ENCODE results near the gene GNG13. TPM values are rescaled to one million over a fixed set of nuclear protein-coding genes. Genes with fewer than 3 reads are reported as not detected.

The GNG13 gene
- total and polyA plus RNA-seq, 2 of the 4 experiments (the other 2 are of a cell fraction) = not detected

DNA sequence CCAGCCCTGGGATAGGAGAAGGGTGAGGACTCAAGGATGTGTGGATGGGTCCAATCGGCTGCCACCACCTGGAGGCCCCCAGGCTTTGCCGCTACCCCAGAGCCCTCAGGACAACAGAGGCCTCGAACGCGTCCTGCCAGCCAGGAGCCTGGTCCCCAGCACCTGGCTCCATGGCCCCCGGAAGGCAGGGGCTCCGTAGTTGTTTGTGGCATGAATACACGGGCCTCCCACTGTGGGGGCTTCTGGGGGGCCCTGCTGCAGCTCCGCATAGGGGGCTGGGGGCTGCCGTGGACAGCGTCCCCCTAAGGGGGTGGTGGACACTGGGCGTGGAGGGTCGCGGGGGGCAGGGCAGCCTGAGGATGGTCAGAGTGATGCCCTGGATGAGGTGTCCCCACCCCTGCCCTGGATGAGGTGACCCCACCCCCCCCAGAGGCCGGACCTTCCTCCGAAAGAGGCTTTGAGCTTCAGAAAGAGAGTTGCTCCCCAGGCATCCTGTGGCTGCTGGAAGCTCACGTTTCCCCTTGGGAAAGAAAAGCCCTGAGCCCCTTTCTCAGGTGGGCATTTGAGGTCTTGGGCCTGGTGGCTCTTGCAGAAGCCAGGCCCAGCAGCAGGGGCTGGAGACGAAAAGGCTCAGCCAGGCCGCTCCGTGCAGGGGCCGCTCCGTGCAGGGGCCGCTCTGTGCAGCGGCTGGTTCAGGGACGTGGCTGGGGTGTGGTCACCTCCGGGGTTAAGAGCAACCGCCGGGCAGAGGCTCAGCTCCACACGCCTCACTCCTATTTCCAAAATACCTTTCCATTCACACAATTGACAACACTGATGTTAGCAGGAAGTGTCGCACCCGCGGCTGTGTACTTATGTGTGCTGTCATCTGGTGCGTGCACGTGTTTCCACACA is 40.3 kb upstream of the GNG13 start:
- Histone ChIP-seq H3K14ac (replicated peaks; ENCODE audit: low read depth, low read length) (no peak overlapping the region), H3K4me2 (ENCODE audit: low read depth, low read length) (no peak overlapping the region), H2BK120ac (ENCODE audit: low read depth, low read length) (no peak overlapping the region), H3K9me1 (ENCODE audit: insufficient read depth, low read length) (no peaks in the 10 kb centered on the region), H3K56ac (ENCODE audit: extremely low read depth, insufficient read depth, low read length) (no peak overlapping the region), H3K9me3 (ENCODE audit: control insufficient read depth, insufficient read depth, low read length) (peaks cover 17% of the 10 kb centered on the region), H3K4me3 (ENCODE audit: insufficient read depth, low read depth, low read length) (no peak overlapping the region), H2BK15ac (ENCODE audit: low read depth, low read length) (no peak overlapping the region), H4K91ac (ENCODE audit: insufficient read depth, low read depth, low read length) (no peak overlapping the region), H4K8ac (ENCODE audit: low read depth in 2 of 2, low read length in 2 of 2) (no peak overlapping the region), H3K18ac (ENCODE audit: low read depth, low read length) (no peak overlapping the region), H3K23ac (ENCODE audit: low read depth, low read length) (no peak overlapping the region), H4K5ac (ENCODE audit: low read depth, low read length) (no peak overlapping the region), H3K27ac (ENCODE audit: insufficient read depth, low read length) (no peak overlapping the region), H3K36me3 (ENCODE audit: control insufficient read depth, insufficient read depth, low read length) (no peaks in the 10 kb centered on the region), H3K9ac (ENCODE audit: low read depth, low read length) (no peak overlapping the region), H2AK9ac (replicated peaks; ENCODE audit: low read depth, low read length, poor library complexity) (no peak overlapping the region), H2BK20ac (ENCODE audit: low read depth, low read length) (no peak overlapping the region), H3K79me1 (ENCODE audit: low read depth in 1 of 2, low read length in 2 of 2) (no peaks in the 10 kb centered on the region), H3K27me3 (ENCODE audit: control insufficient read depth, insufficient read depth, low read length) (no peaks in the 10 kb centered on the region; the same call in 1 of the 2 replicates), H3K4me1 (ENCODE audit: control insufficient read depth, insufficient read depth, low read length) (no peaks in the 10 kb centered on the region), H2AFZ (replicated peaks; ENCODE audit: low read length, poor library complexity) (no peak overlapping the region), H3K4ac (ENCODE audit: low read depth, low read length) (no peak overlapping the region), H4K20me1 (ENCODE audit: insufficient read depth, low read length) (no peaks in the 10 kb centered on the region), H2BK5ac (ENCODE audit: low read depth, low read length, poor library complexity, severe bottlenecking) (no peak overlapping the region), H2AK5ac (ENCODE audit: low read depth, low read length) (no peak overlapping the region)
- no TSS peak for BruUV-seq (replicated peaks)
- ATAC-seq (ENCODE audit: low read depth) = no peak
- 77% methylated on average over 7 of the region's 34 CpGs; no CpG with 5 or more reads in 1 of the 2 experiments for WGBS, 2 experiments (ENCODE audit: extremely low coverage in 2 of 2, insufficient read length in 1 of 2)
- intact Hi-C loops (cut with micrococcal nuclease) = no loop called here
- in situ Hi-C loops (cut with MboI; ENCODE audit: low sequenced_read_pairs) = no loop called here
- ChIA-PET CTCF (no interaction called here), POLR2A (ENCODE audit: unreplicated experiment) (no interaction called here)
- TF ChIP-seq RFX5 (IDR thresholded peaks at IDR 0.05; ENCODE audit: low read depth, low read length) (no peak), POLR2A (IDR thresholded peaks at IDR 0.05; ENCODE audit: low read depth, low read length) (no peak), SMC3 (IDR thresholded peaks at IDR 0.05; ENCODE audit: low read depth, low read length) (no peak), MAFK (IDR thresholded peaks at IDR 0.05; ENCODE audit: low read depth, low read length) (no peak), MAZ (IDR thresholded peaks at IDR 0.05; ENCODE audit: borderline replicate concordance, low read depth, low read length) (no peak), RAD21 (IDR thresholded peaks at IDR 0.05; ENCODE audit: low read length) (no peak), RCOR1 (IDR thresholded peaks at IDR 0.05; ENCODE audit: insufficient replicate concordance, low read length) (no peak)
- DNase-seq = no peak
- dilution Hi-C loops (cut with HindIII; ENCODE audit: low sequenced_read_pairs, unreplicated experiment) = no loop called here

Data from IMR-90 (cell line).